ENCODE results near the gene MYMX. TPM values are rescaled to one million over a fixed set of nuclear protein-coding genes. Genes with fewer than 3 reads are reported as not detected.

The MYMX gene
- total and polyA plus RNA-seq, 2 of the 13 experiments (the other 11 are each of a cell fraction or from before 2014, with no cell fraction given): not detected

DNA sequence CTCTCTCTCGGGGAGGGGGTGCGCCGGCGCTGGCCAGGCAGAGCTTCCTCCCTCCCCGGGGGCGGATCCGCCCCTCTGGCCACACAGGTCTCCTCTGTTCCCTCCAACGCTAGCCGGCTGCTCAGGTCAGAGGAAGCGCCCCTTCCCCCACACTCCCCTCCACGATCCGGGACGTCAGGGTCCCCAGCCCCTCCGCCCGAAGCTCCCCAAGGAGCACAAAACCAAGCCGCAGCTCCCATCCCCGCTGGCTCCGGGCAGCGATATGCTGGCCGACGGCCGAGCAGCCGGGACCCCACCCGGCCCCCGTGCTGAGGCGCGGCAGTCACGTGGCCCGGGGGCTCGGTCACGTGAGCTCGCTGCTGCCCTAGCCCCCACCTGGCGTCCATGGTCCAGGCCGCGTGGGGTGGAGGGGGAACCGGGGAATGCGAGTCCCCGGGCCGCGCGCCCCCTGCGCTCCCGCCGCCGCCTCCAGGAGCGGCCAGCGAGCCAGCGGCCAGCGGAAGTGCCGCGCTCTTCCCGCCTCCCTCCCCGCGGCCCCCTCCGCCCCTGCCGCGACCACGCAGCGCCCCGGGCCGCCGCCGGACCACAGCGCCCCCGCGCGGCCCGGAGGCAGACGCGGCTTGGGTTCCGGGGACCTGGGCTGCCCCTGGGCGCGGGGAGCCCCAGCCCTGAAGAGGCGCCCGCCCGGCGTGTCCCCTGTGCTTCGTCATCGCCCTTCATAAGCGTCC lies 40.5 kb downstream of the MYMX start, which contains the start of gene SLC35B2 (continued):
- TF ChIP-seq, protein P1, sequence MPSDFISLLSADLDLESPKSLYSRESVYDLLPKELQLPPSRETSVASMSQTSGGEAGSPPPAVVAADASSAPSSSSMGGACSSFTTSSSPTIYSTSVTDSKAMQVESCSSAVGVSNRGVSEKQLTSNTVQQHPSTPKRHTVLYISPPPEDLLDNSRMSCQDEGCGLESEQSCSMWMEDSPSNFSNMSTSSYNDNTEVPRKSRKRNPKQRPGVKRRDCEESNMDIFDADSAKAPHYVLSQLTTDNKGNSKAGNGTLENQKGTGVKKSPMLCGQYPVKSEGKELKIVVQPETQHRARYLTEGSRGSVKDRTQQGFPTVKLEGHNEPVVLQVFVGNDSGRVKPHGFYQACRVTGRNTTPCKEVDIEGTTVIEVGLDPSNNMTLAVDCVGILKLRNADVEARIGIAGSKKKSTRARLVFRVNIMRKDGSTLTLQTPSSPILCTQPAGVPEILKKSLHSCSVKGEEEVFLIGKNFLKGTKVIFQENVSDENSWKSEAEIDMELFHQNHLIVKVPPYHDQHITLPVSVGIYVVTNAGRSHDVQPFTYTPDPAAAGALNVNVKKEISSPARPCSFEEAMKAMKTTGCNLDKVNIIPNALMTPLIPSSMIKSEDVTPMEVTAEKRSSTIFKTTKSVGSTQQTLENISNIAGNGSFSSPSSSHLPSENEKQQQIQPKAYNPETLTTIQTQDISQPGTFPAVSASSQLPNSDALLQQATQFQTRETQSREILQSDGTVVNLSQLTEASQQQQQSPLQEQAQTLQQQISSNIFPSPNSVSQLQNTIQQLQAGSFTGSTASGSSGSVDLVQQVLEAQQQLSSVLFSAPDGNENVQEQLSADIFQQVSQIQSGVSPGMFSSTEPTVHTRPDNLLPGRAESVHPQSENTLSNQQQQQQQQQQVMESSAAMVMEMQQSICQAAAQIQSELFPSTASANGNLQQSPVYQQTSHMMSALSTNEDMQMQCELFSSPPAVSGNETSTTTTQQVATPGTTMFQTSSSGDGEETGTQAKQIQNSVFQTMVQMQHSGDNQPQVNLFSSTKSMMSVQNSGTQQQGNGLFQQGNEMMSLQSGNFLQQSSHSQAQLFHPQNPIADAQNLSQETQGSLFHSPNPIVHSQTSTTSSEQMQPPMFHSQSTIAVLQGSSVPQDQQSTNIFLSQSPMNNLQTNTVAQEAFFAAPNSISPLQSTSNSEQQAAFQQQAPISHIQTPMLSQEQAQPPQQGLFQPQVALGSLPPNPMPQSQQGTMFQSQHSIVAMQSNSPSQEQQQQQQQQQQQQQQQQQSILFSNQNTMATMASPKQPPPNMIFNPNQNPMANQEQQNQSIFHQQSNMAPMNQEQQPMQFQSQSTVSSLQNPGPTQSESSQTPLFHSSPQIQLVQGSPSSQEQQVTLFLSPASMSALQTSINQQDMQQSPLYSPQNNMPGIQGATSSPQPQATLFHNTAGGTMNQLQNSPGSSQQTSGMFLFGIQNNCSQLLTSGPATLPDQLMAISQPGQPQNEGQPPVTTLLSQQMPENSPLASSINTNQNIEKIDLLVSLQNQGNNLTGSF (CRISPR knock-in tag; IDR thresholded peaks at IDR 0.05): 0 out of 2 replicates have a peak, but pooled peaks have one; percentile 67
- TF ChIP-seq FOXP4 (CRISPR knock-in tag; IDR thresholded peaks at IDR 0.05): no peak; the same call in none of the 2 replicates
- TF ChIP-seq CREB1 (IDR thresholded peaks at IDR 0.05): peak; percentile 54; the same call in 1 of the 2 replicates
- TF ChIP-seq CREB1 (CRISPR knock-in tag; IDR thresholded peaks at IDR 0.05): no peak
- TF ChIP-seq ZEB1 (IDR thresholded peaks at IDR 0.05; ENCODE audit: insufficient replicate concordance, low read depth): peak; percentile 85
- TF ChIP-seq SP140L (CRISPR knock-in tag; IDR thresholded peaks at IDR 0.05; ENCODE audit: borderline replicate concordance): no peak
- TF ChIP-seq SOX5 (CRISPR knock-in tag; IDR thresholded peaks at IDR 0.05; ENCODE audit: borderline replicate concordance): peak; percentile 48; the same call in 1 of the 2 replicates
- 0 out of 2 replicates have a peak, but pooled peaks have one; percentile 92 for TF ChIP-seq KDM4B (CRISPR knock-in tag; IDR thresholded peaks at IDR 0.05)
- no peak; the same call in 1 of the 2 replicates for TF ChIP-seq ZNF768 (CRISPR knock-in tag; IDR thresholded peaks at IDR 0.05)
- TF ChIP-seq ZNF451 (CRISPR knock-in tag; IDR thresholded peaks at IDR 0.05): peak; percentile 97; the same call in 1 of the 2 replicates
- TF ChIP-seq NAIF1 (CRISPR knock-in tag; IDR thresholded peaks at IDR 0.05; ENCODE audit: borderline replicate concordance): 0 out of 2 replicates have a peak, but pooled peaks have one; percentile 56
- no peak for TF ChIP-seq CC2D1A (CRISPR knock-in tag; IDR thresholded peaks at IDR 0.05)
- TF ChIP-seq MAF1 (CRISPR knock-in tag; IDR thresholded peaks at IDR 0.05; ENCODE audit: borderline replicate concordance): no peak; the same call in 1 of the 2 replicates
- TF ChIP-seq NFYC (CRISPR knock-in tag; IDR thresholded peaks at IDR 0.05): no peak
- 0 out of 2 replicates have a peak, but pooled peaks have one; percentile 30 for TF ChIP-seq ZNF24 (IDR thresholded peaks at IDR 0.05)
- peak; percentile 87; the same call in 1 of the 2 replicates for TF ChIP-seq KLF9 (CRISPR knock-in tag; IDR thresholded peaks at IDR 0.05; ENCODE audit: low read depth)
- peak; percentile 76; the same call in 1 of the 2 replicates for TF ChIP-seq ZNF615 (CRISPR knock-in tag; IDR thresholded peaks at IDR 0.05; ENCODE audit: borderline replicate concordance)
- TF ChIP-seq ZNF564 (CRISPR knock-in tag; IDR thresholded peaks at IDR 0.05): 0 out of 2 replicates have a peak, but pooled peaks have one; percentile 37
- peak; percentile 35; the same call in 1 of the 2 replicates for TF ChIP-seq MLX (CRISPR knock-in tag; IDR thresholded peaks at IDR 0.05)
- TF ChIP-seq ZNF232 (CRISPR knock-in tag; IDR thresholded peaks at IDR 0.05; ENCODE audit: borderline replicate concordance): no peak; the same call in 1 of the 2 replicates
- no peak for TF ChIP-seq MIER2 (CRISPR knock-in tag; IDR thresholded peaks at IDR 0.05)
- TF ChIP-seq ZNF724P (CRISPR knock-in tag; IDR thresholded peaks at IDR 0.05; ENCODE audit: borderline replicate concordance): peak; percentile 44; the same call in 1 of the 2 replicates
- TF ChIP-seq FLYWCH1 (CRISPR knock-in tag; IDR thresholded peaks at IDR 0.05): no peak
